Endodermal cell (in vitro differentiated cells): ENCODE measurements around the gene LDHA. TPM values are rescaled to one million over a fixed set of nuclear protein-coding genes. Genes with fewer than 3 reads are reported as not detected.
A peak's percentile ranks its signal among the peaks of the same experiment; 100 is the strongest.

Source experiments
- DNase-seq: peaks from one replicate; pipeline ENCODE4 v3.0.0-alpha.2; 2017
- H3K27ac ChIP-seq: 2 replicates; pipeline ENCODE4 v1.5.1; 2013; ENCODE audit warnings: mild to moderate bottlenecking, low read depth, low read length, moderate library complexity
- H3K27me3 ChIP-seq: 2 replicates; pipeline ENCODE4 v1.6.1; 2013; ENCODE audit warnings: mild to moderate bottlenecking, low read length, moderate library complexity; ENCODE audit not compliant: insufficient read depth, control insufficient read depth, poor library complexity, severe bottlenecking
- H3K36me3 ChIP-seq: 2 replicates; pipeline ENCODE4 v1.7.0; 2013; ENCODE audit warnings: mild to moderate bottlenecking, low read length, moderate library complexity; ENCODE audit not compliant: control insufficient read depth, insufficient read depth
- H3K4me1 ChIP-seq: one replicate; pipeline ENCODE4 v1.7.0; 2013; ENCODE audit warnings: low read length; ENCODE audit not compliant: control insufficient read depth, insufficient read depth
- H3K4me3 ChIP-seq: 2 replicates; pipeline ENCODE4 v1.5.1; 2013; ENCODE audit warnings: mild to moderate bottlenecking, low read length, moderate library complexity
- H3K9ac ChIP-seq: 2 replicates; pipeline ENCODE4 v1.6.1; 2013; ENCODE audit warnings: mild to moderate bottlenecking, low read length, moderate library complexity; ENCODE audit not compliant: poor library complexity, severe bottlenecking; ENCODE audit errors: extremely low read depth
- H3K9me3 ChIP-seq: 2 replicates; pipeline ENCODE4 v1.6.1; 2013; ENCODE audit warnings: mild to moderate bottlenecking, low read length, moderate library complexity; ENCODE audit not compliant: control insufficient read depth
- H3K27ac Mint-ChIP-seq: 2 replicates; pipeline ENCODE4 v1.8.0; 2020; ENCODE audit warnings: mixed read lengths
- H3K27me3 Mint-ChIP-seq: 2 replicates; pipeline ENCODE4 v1.8.0; 2021; ENCODE audit warnings: mild to moderate bottlenecking, mixed read lengths; ENCODE audit not compliant: insufficient read depth
- H3K36me3 Mint-ChIP-seq: 2 replicates; pipeline ENCODE4 v1.8.0; 2020; ENCODE audit warnings: low read depth, mixed read lengths
- H3K4me1 Mint-ChIP-seq: 2 replicates; pipeline ENCODE4 v1.8.0; 2020; ENCODE audit warnings: mixed read lengths
- H3K4me3 Mint-ChIP-seq: 2 replicates; pipeline ENCODE4 v1.8.0; 2020; ENCODE audit warnings: mild to moderate bottlenecking, moderate library complexity, mixed read lengths
- H3K9me3 Mint-ChIP-seq: 2 replicates; pipeline ENCODE4 v1.8.0; 2020; ENCODE audit warnings: mild to moderate bottlenecking, mixed read lengths
- CTCF ChIP-seq: fragments of 200-600 bp; sonication (generic); conservative IDR thresholded peaks from 2 replicates; pipeline ENCODE4 v1.5.0; 2021; ENCODE audit warnings: antibody characterized with exemption, mild to moderate bottlenecking
- WGBS, 2 experiments: methylation state at CpG; one replicate each; pipeline versions ENCODE4 v1.1.5 to v1.1.7; 2013; ENCODE audit warnings: missing lambda C conversion rate in 2 of 2, mixed read lengths in 1 of 2; ENCODE audit not compliant: insufficient coverage in 1 of 2, insufficient read length in 1 of 2; 5-methylcytosine and 5-hydroxymethylcytosine counted together
- total RNA-seq, 2 donors: library from RNA; stranded (reverse); fragmentation: NEBNext Ultra II Directional in 1 of 2; extraction: Animal tissue kit (Norgen Biotek cat#: 25700) in 1 of 2; gene quantifications; 2 replicates in 1 of 2; 3 replicates in 1 of 2; pipeline ENCODE4 v1.2.1, GENCODE V29; 2021

LDHA gene
- total RNA-seq, 2 donors from 2014 or later, result 256 to 308 TPM

GRCh38 chr11:18438691-18439090 is 44.3 kb downstream of the LDHA start:
- Histone ChIP-seq H3K9ac (no peak overlapping the region), H3K4me3 (no peak overlapping the region), H3K36me3 (no peaks in the 10 kb centered on the region), H3K9me3 (peaks cover 5% of the 10 kb centered on the region), H3K27ac (no peak overlapping the region), H3K4me1 (no peaks in the 10 kb centered on the region), H3K27me3 (no peaks in the 10 kb centered on the region)
- Mint-ChIP-seq H3K4me1 (no peaks in the 10 kb centered on the region), H3K27me3 (no peaks in the 10 kb centered on the region), H3K4me3 (no peak overlapping the region), H3K27ac (no peak overlapping the region), H3K9me3 (peaks cover 1% of the 10 kb centered on the region), H3K36me3 (no peaks in the 10 kb centered on the region)
- no peak for DNase-seq
- TF ChIP-seq CTCF, result no peak
- WGBS, 2 experiments, result 91% methylated on average over 1 of the region's 2 CpGs; no CpG with 5 or more reads in 1 of the 2 experiments

- Histone ChIP-seq H3K4me3 (no peak overlapping the region), H3K9me3 (no peaks in the 10 kb centered on the region), H3K9ac (no peak overlapping the region), H3K27me3 (no peaks in the 10 kb centered on the region), H3K27ac (no peak overlapping the region), H3K36me3 (no peaks in the 10 kb centered on the region), H3K4me1 (no peaks in the 10 kb centered on the region)
- H3K4me3 Mint-ChIP-seq, result no peak overlapping the region
- WGBS, 2 experiments, result 95% methylated on average over 2 of the region's 3 CpGs; no CpG with 5 or more reads in 1 of the 2 experiments
- H3K4me1 Mint-ChIP-seq, result no peaks in the 10 kb centered on the region
- no peak for TF ChIP-seq CTCF
- H3K27me3 Mint-ChIP-seq, result peaks cover 4% of the 10 kb centered on the region
- H3K36me3 Mint-ChIP-seq, result no peaks in the 10 kb centered on the region
- peak overlapping the region; percentile 32 for H3K27ac Mint-ChIP-seq
- no peak for DNase-seq
- H3K9me3 Mint-ChIP-seq, result no peaks in the 10 kb centered on the region
Measured at GRCh38 chr11:18449251-18449650, 54.9 kb downstream of the LDHA start.

- H3K27ac Mint-ChIP-seq, result no peak overlapping the region
- Histone ChIP-seq H3K4me1 (no peaks in the 10 kb centered on the region), H3K27ac (no peak overlapping the region), H3K36me3 (no peaks in the 10 kb centered on the region), H3K9me3 (no peaks in the 10 kb centered on the region), H3K27me3 (no peaks in the 10 kb centered on the region), H3K4me3 (no peak overlapping the region), H3K9ac (no peak overlapping the region)
- no peaks in the 10 kb centered on the region for H3K9me3 Mint-ChIP-seq
- 70 to 83% methylated on average over 2 of the region's 2 CpGs for WGBS, 2 experiments
- no peaks in the 10 kb centered on the region for H3K36me3 Mint-ChIP-seq
- peaks cover 24% of the 10 kb centered on the region for H3K27me3 Mint-ChIP-seq
- peaks cover 3% of the 10 kb centered on the region for H3K4me1 Mint-ChIP-seq
- DNase-seq, result no peak
- no peak overlapping the region for H3K4me3 Mint-ChIP-seq
- TF ChIP-seq CTCF, result no peak
Measured at GRCh38 chr11:18452927-18453326, 58.6 kb downstream of the LDHA start.
